D341Med (cell line): ENCODE results near the gene OR5M11.
"Not testable (repeated sequence)": the region's sequence is repeated elsewhere in the genome, so short reads cannot be mapped to it uniquely, and the experiment has no call there.

Experiments
- DNase-seq: peaks from one replicate; pipeline ENCODE4 v3.0.0; 2012; ENCODE audit warnings: low spot score

Gene OR5M11

DNA sequence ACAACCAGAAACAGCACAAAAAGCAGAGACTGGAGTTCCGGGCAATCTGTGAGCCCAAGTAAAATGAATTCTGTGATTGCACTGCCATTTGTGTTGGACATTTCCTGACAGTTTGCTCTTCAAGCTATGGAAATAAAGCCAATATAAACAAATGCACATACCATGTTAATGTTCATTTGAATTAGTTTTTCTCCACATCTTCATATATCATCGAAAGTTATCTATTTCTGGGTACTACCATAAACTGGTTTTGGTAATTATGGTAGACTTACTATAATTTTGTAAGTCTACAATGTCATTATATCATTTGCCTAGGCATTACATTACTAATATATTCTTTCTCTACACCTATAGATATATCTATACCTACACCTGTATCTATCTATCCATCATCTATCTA is at the start of gene OR5M11:
TSS of gene OR5M11 (minus strand) at position 101 of the 400 bp plus-strand sequence. CDS start at position 101, 0 bp downstream.
- no peak for DNase-seq

DNA sequence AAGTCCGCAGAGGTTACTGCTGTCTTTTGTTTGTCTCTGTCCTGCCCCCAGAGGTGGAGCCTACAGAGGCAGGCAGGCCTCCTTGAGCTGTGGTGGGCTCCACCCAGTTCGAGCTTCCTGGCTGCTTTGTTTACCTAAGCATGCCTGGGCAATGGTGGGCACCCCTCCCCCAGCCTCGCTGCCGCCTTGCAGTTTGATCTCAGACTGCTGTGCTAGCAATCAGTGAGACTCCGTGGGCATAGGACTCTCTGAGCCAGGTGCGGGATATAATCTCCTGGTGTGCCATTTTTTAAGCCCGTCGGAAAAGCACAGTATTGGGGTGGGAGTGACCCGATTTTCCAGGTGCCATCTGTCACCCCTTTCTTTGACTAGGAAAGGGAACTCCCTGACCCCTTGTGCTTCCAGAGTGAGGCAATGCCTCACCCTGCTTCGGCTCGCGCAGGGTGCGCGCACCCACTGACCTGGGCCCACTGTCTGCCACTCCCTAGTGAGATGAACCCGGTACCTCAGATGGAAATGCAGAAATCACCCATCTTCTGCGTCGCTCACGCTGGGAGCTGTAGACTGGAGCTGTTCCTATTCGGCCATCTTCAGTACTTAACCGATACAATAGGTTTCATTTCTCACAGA is 49.1 kb upstream of the OR5M11 start:
- not testable (repeated sequence) for DNase-seq

DNA sequence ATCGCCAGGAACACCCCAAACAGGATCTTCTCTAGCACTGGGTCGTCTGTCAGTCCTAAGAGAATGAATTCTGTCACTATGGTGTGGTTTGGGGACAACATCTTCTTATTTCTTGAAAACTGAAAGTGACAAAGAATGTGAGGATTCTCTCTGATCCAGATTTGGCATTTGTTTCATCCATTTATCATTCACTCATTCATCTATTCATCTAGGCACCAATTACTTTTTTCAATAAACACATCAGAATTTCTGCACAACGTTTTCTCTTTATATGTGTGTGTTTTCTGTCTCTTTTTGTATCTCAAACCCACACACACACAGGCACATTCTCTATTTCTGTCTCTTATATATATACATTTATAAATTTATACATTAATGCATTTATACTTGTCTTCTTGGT is 34.6 kb upstream of the OR5M11 start, which contains the start of gene OR5M10:
TSS of gene OR5M10 (minus strand) at position 101 of the 400 bp plus-strand sequence. CDS start at position 101, 0 bp downstream.
- no peak for DNase-seq

DNA sequence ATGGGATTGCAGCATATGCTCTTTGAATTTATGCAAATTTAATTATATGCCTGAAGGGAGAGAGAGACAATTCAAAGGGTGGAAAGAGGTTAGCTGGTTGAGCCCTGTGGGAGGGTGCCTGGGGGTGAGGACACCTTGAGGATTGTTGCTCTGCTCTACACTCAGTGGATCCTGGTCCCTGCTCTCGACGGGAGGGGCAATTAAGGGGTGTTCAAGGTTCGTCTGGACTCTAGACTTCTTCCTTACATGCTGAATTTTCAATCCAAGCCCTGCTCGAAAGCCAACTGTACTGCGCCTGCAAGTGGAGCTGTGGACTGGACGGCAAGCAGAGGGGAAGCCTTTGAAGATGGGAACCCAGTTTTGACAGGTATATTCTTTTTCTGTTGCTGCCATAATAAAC is 15.5 kb upstream of the OR5M11 start:
- DNase-seq, result no peak

DNA sequence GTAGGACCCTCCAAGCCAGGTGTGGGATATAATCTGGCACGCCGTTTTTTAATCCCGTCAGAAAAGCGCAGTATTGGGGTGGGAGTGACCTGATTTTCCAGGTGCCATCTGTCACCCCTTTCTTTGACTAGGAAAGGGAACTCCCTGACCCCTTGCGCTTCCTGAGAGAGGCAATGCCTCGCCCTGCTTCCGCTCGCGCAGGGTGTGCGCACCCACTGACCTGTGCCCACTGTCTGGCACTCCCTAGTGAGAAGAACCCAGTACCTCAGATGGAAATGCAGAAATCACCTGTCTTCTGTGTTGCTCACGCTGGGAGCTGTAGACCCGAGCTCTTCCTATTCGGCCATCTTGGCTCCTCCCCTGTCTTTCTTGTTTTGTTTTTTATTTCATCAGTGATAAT is 11.6 kb upstream of the OR5M11 start:
- DNase-seq, result not testable (repeated sequence)

DNA sequence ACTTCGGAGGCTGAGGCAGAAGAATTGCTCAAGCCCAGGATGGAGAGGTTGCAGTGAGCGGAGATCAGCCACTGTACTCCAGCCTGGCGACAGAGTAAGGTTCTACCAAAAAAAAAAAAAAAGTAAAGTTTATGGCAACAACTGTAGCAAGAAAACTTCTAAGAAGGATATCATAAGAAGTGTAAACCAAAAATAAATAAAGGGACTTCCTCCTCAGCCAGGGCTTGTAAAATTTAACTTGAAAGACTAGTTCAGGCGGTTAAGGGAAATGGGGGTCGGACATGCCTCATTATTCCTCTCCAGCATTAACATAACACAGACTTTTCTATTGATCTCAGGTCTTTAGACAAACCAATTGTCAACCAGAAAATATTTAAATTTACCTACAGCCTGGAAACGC is 2.5 kb upstream of the OR5M11 start:
- no peak for DNase-seq

- DNase-seq, result no peak
These were observed 682 bp upstream of the OR5M11 start for GRCh38 chr11:56543739-56544138.

DNA sequence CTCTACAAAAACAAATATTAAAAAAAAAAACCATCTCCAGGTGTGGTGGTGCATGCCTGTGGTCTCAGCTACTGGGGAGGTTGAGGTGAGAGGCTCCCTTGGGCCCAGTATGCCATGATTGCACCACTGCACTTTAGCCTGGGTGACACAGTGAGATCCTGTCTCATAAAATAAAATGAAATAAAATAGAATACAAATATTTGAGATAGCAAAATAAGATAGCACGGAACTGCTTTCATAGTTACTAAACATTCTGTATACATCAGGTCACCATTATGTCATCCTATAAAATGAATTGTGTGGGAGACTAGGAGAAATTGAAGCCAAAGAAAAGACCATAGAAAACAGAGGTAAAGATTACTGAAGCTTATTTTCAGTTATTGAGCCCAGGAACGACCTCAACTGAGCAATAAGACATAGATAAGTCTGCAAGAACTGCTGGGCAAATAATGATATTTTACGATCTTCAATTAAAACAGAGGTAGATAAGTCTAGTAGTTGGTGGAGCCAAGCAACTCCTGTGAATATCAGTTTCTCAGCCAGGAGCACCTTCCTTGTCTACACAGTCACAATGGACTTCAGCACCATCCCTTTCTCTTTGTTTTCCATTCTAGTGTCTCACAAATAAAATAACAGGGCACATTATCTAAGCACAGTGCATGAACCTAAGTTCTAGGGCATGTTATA is 9.9 kb downstream of the OR5M11 start:
- no peak for DNase-seq

DNA sequence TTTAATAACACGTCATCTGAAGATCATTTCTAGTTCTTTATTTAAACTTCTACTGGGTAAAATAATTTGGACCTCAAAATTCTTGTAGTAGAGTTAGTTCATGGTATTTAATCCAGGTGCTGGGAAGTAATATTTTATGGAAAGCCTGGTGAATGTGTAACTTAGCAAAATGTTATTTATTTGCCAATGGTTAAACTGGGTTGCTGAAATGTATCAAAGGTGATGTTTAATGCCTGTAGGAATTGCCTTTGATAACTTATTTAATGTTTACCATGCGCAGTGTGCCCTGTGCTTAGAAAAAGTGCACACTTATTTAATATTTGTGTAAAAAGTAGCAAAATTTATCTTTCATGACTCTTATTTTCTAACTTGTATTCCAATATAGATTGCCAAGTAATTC is 11.2 kb downstream of the OR5M11 start:
- DNase-seq, result no peak

GRCh38 chr11:56522008-56522407 is 21.0 kb downstream of the OR5M11 start:
- peak; percentile 34 for DNase-seq

DNA sequence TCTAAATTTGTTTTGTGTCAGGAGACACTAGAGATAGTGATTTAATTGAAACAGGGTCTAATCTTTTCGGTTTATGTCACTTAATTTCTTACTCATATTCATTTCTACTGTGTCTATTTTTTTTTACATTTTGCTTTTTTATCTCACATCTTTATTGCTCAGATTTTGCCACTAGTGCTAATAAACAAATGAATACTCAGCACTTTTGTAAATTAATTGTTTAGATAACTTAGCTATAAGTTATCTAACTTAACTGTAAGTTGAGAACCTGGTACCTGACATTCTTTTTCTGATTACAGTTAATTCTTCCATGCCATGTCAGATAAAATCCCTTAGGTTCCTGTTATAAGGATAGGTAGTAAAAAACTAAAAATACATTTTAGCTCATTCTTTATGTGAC is 29.8 kb downstream of the OR5M11 start:
- DNase-seq, result no peak

- no peak for DNase-seq
These were observed 33.6 kb downstream of the OR5M11 start for GRCh38 chr11:56509439-56509838.

DNA sequence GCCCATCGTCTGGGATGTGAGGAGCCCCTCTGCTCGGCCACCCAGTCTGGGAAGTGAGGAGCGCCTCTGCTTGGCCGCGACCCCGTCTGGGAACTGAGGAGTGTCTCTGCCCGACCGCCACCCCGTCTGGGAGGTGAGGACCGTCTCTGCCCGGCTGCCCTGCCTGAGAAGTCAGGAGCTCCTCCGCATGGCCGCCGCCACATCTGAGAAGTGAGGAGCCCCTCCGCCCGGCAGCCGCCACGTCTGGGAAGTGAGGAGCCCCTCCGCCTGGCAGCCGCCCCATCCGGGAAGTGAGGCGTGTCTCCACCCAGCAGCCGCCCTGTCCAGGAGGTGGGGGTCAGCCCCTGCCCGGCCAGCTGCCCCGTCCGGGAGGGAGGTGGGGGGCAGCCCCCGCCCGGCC is 46.0 kb downstream of the OR5M11 start:
- no peak for DNase-seq

DNA sequence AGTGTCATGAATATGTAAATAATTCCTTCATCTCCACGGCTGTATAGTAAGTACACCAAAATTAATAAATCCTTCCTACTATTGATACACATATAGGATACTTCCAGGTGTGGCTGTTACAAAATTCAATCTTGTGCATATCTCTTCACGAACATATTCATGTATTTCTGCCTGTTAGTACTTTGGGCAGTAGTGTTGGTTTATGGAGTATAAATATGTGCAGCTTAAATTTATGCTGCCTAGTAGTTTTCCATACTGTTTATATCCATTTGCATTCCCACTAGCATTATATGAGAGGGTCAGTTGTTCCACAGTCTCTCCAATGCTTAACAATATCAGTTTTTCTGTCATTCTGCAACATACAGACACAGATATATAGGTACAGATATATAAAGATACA is 47.9 kb downstream of the OR5M11 start:
- DNase-seq, result no peak
